G401.6 (cell line): ENCODE results near the gene SRD5A3.

Source experiments
- FAIRE-seq: peaks from 2 replicates; lab custom pipeline; 2012; peaks lifted over from hg19 to GRCh38; lab: Jason Lieb, UNC

SRD5A3 gene

DNA sequence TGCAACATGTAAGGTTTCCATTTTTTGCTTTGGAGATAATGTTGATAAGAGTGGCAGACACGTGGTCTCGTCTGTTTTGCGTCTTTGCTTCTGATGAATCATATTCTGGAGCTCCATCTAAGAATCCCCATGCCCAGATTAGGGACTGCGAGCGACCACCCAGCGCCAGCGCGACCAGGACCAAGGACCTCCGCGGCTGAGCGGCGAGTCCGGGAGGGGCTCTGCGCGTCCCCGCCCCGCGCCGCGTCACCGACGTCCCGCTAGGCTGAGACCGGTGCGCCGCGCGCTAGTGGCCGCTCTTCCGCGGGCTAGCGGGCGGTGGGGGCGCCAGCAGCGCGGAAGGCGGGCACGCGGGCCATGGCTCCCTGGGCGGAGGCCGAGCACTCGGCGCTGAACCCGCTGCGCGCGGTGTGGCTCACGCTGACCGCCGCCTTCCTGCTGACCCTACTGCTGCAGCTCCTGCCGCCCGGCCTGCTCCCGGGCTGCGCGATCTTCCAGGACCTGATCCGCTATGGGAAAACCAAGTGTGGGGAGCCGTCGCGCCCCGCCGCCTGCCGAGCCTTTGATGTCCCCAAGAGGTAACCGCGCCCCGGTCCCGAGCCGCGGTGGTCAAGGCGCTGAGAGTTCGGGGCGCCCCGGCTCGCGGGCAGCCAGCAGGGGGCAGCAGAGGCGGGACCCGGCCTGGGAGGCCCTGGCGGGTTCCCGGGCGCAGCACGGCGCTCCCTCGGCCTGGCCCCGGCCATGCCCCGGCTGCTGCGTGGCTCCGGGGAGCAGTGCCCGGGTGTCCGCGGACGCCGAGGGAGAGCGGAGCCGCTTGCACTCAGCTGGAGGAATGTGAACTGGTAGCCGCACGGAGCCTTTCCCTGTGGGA, at the start of gene SRD5A3:
Gene SRD5A3 (plus strand): TSS at position 263 of the 871 bp plus-strand sequence. CDS start 95 bp downstream, at position 358.
- FAIRE-seq, result no peak

DNA sequence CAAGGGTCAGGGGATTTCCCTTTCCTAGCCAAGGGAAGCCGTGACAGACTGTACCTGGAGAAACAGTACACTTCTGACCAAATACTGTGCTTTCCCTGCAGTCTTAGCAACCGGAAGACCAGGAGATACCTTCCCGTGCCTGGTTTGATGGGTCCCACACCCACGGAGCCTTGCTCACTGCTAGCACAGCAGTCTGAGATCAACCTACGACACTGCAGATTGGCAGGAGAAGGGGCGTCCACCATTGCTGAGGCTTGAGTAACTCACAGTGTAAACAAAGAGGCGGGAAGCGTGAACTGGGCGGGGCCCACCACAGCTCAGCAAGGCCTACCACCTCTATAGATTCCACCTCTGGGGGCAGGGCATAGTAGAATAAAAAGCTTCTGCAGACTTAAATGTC, 48.7 kb upstream of the SRD5A3 start:
- FAIRE-seq, result no peak

DNA sequence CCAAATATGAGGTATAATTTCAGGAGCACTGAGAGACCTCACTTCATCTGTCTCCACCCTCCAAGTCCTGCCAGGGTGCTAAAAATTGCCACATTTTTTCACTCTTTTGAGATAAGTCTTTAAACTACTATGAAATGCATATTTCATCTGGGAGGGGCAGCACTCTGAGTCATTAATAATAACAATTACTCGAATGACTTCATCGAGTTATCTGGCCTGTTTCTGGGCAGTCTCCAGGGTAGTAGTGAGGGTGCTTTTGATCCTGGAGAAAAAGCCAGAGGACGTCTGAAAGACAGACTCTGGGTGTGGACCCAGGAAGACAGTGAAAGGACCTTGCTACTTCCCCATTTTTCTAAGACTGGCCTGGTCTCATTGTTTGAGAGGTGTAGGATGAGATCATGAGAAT, 42.3 kb upstream of the SRD5A3 start:
- no peak for FAIRE-seq

DNA sequence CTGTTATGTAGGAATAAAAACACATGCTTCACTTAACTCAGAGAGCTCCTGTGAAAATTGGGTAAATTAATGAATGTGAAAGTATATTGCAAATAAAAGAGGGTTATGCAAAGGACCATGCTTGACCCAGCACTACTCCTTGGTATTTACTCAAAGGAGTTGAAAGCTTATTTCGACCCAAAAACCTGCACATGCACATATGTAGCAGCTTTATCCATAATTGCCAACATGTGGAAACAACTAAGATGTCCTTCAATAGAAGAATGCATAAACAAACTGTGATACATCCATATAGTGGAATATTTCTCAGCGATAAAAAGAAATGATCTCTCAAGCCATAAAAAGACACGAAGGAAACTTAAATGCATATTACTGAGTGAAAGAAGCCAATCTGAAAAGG, 41.7 kb upstream of the SRD5A3 start:
- no peak for FAIRE-seq

DNA sequence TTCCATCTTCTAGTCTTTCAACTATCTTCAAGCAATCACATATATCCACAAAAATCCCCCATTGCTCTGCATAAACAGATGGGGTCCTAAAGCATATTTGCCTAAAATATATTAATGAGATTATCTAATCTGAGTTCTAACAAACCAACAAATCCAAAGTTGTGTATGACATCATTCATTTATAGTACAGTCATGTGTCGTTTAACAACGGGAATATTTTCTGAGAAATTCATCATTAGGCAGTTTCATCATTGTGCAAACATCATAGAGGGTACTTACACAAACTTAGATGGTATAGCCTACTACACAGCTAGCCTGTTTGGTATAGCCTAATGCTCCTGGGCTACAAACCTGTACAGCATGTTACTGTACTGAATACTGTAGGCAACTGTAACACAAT, 38.0 kb upstream of the SRD5A3 start:
- FAIRE-seq, result no peak

DNA sequence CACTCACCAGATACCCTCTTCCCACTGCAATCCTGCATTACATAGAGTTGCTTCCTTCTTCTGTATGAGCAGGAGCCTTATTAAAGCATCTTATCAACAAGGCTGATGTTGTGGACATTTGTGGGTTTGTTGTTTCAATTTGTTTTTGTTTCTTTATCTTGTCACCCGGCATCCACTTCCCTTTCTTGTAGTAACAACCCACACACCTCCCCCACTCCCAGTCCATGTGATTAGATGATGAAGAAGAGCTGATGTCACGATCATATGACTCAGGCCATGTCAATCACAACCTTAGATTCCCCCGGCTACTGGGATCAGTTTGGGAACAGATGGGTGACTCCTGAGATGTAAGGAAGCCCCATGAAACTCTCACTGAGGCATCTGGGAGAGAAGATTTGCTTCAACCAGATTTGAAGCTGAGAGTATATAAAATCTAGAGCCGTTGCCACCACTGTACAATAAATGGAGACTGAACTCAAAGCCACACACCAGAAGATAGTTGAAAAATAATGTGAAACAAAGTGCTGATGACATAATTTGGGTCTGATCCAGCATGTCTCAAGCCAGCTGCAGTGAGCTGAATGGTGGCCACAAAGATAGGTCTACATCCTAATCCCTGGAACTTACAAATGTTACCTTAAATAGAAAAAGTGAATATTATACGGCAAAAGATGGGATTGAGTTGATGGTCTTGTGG, 34.1 kb upstream of the SRD5A3 start:
- no peak for FAIRE-seq

DNA sequence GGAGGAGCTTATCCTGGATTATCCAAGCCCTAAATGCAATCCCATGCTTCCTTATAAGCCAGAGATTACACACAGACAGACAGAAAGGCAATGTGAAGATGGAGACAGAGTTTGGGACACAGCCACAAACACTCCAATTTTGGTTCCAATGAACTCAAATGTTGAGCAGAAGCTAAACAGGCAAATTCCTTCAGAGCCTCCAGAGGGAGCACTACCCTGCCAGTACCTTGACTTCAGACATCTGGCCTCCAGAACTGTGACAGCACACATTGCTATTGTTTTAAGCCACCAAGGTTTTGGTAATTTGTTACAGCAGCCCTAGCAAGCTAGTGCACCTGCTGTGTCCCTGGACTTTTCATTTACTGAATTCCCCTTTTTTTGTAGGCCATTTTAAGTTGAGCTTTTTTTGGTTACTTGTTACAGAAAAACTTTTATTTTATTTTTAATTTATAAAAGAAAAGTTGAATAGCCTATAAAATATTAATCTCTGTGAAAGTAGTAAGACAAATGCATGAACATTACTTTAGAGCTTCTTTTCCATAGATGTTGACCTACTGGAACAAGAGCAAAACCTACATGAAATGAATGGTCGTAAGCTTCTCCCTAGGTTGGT, 33.4 kb upstream of the SRD5A3 start:
- FAIRE-seq, result no peak

DNA sequence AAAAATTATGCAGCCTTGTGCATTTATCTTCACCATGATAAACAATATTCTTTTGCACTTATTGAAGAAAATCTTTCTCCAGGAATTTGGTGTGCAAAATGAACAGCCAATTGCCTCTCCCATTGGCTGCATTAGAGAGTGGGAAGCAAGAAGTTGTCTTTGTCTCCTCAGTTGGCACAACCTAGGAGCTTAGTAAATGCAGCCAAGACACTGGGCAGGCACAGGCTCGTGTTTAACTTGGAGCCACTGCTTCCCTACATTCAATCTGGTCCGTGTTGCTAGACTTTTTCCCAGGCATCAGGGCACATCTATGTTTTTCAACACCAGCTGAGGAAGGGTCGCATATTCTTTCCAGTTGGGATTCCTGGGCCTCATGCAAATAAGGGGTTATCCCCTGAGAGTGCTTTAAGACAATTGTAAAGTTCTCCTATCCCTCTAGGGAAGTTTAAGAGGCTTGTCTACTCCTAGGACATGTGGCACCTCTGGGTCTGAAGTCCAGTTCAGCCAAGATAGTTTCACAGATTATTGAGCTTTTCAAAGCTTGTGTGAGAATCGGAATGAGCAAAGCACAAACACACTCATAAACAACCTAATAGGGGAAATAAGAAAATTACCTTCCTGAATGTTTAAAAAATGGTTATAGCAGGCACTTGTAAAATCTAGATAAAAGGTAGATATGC, 31.8 kb upstream of the SRD5A3 start:
- no peak for FAIRE-seq

DNA sequence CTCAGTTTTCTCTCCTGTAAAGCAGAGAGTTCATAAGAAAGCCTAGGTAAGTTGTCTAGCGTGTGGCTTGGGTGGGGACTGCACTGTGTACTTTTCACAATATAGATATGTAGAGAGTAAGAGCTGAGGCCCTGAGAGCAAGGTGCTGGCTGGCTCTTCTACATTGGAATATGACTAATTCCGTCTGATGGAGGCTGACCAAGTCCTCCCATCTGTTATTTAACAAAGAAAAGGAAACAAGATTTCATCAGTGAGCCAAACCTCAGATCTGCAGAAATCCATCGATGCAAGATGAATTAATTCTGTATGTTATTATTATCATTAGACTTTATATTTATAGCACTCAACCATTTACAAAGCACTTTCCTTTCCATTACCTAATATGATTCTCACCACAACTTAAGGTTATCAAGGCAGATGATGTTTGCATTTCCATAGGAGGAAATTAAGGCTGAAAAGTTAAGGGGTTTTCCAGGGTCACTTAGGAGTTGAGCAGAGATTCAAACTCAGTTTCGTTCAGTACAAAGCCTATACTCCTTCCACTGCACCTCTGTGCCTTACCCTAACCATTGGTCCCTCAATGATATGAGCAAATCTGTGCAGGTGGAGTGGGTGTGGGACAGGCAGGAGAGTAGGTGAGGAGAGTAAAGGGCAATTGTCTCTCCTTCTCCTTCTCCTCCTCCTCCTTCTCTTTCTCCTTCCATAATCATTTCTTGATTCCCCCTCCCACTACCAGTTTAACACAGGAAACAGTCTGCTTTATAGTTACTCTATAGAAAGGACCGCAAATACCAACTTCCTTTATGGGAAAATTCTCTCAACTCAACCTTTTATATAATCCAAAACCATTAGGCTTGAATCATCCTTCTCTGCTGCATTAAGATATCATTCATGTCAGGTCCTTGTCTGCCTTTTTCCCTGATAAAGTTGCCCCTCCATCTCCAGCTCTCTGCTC, 27.6 kb upstream of the SRD5A3 start:
- FAIRE-seq, result no peak

DNA sequence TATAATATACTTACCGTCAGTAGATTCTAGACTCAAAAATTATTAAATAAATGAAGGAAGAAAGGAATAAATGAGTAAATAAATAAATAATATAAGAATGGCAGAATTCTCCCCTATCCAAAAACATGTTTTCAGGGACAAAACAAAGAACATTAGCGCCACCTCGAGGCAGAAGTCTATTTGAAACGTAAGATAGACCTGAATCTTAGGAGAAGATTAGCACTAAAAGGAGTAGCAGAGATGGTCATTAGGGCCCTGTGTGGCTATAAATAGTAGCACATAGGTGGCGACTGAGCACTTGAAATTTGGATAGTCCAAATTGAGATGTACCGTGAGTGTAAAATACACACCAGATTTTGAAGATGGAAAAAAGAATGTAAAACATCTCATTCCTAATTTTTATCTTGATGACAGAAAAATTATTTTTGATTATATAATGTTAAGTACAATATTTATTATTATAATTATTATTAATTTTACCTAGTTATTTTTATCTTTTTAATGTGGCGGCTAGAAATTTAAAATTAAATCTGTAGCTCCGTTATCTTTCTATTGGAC, 24.3 kb upstream of the SRD5A3 start:
- FAIRE-seq, result peak; percentile 97

DNA sequence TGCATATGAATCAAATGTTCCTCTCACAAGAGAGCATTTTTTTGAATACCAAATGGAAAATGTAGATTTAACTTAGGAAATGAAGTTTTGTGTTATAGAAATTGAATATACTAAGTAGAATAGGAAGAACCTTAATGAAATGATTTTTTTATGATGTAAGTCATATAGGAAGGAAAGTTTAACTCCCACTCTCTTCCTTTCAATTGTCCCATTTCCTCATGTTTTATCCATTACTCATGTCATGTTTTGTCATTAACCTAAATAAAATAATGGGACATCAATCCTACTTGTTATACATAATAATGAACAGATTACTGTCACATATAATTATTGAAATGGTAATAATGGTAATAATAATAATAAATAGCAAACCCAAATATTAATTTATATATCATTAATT, 22.7 kb upstream of the SRD5A3 start:
- FAIRE-seq, result no peak

DNA sequence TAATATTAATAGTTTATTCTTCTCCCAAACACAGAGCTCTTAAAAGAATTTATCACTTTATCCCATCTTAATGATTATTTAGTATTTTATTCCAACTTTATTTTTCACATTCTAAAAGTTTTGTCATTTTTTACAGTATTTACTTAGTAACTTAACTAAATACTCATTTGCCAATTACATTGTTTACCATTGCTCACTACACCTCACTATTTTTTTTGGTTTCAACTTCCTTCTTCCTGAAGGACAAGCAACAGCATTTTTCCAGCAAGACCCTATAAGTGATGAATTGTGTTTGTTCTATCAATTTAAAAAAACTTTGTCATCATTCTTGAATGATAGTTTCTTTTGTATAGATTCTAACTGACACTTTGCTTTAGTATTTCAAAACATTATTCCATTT, 19.4 kb upstream of the SRD5A3 start:
- FAIRE-seq, result no peak

DNA sequence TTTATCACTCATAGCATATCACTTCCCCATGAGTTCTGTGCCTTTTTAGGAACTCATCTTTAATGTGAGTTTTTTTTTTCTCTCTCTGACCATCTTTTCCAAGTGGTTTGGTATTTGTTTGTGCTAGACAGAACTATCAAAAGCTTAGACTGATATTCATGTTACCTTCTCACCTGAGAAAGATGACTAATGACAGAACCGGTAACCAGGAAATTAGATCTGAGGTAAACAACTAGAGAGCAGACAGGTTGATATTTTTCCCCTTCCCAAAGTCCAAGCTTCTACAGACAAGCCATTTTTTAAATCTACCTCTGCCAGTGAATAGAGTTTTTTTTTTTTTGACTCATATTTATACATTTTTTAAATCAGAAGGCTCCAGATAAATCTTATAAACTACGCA, 17.0 kb upstream of the SRD5A3 start:
- no peak for FAIRE-seq

DNA sequence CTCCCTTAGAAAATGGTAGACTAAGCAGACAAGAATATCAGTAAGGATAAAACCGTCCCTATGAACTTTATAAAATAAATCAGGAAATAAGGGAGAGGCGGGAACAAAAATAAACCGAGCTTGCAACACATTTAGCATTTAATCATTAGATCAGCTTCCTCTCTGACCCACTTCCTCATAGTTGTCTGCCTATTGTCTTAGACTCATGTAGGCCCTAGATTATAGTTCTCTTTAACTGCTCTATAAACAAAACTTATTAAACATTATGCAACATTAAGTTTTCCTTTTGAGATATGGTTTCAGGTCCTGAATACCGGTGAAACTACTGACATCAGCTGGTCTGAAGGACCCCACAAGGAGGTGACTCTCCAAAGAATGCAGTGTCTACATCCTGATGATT, 15.8 kb upstream of the SRD5A3 start:
- no peak for FAIRE-seq

DNA sequence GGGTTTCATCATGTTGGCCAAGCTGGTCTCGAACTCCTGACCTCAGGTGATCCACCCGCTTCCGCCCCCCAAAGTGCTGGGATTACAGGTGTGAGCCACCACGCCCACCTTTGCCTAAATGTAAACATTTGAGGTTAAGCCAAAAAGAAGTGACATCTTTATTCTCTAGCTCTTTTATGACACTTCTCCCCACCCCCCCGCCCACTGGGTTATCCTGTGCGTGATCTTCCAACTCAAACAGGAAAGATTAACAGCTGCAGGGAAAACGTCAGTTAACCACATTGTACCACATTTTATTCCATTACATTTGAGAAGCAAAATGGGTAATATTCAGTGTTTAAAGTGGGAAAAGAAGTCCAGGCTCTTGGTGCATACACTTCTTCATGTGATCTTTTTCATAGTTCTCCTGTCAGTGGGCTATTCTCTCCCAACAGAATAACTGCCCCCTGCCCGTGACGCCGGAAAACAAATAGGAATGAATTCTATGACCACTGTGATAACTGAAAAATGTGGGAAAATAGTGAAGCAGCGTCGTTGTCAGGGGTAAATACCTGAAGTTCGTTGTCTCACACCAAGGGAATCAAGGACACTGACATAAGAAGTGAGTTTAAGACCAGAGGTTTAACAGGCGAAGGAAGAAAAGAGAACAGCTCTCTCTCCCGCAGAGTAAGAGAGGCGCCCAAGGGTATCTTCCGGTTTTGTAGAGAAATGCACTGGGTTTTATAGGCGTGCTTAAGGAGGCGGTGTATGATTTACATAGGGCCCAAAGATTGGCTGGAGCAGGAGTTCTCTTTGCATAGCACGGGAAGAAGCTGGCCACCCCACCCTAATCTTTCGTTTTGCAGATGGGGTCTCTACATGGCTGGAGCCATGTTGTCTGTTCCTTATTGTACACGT, 9.7 kb upstream of the SRD5A3 start:
- FAIRE-seq, result no peak

DNA sequence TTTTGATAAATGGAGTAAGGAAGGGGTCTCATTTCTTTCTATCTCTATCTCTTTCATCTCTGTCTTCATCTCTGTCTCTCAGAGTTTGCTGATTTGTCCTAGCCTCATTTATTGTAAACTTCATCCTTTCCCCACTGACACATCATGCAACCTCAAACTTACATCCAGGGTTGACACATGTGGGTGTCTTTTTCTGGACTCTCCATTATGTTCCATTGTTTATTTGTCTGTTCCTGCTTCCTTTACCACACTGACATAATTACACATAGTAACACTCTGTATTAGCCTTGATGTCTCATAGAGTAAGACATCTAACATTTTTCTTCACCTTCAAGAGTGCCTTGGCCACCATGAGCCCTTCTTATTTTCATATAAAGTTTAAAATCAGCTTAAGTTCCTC, 8.1 kb upstream of the SRD5A3 start:
- FAIRE-seq, result no peak

DNA sequence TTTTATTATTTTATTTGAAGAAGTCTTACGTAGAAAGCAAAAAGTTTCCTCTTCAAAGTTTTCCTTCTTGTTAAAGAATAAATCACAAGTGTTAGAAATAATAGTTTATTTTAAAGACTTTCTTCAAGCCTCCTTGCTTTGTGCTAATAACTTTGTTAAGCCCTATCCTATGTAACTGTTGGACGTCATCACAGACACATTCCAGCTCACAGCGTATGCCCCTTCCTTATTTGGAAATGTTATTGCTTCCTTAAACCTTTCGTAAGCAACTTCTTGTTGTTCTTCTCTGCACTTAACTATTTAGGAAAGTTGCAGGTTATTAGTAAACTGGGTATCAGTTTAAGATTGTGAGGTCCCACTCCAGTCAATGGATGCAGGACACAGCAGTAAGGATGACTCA, 7.6 kb upstream of the SRD5A3 start:
- FAIRE-seq, result no peak

DNA sequence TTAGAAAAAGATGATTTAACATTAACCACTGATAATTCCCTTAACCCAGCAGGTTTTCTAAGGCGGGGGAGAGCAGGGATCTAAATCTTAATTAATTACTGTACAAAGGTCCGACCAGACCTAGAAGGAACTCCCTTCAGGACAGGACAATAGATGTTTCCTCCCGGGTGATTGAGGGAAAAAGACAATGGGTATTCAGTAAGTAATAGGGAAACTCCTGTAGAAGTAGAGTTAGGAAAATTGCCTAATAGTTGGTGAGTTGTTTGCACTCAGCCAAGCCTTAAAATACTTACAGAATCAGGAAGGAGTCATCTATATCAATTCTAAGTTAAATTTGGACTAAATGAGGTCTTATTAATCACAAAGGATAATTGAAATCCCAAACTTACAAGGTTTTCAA, 5.8 kb upstream of the SRD5A3 start:
- FAIRE-seq, result no peak

DNA sequence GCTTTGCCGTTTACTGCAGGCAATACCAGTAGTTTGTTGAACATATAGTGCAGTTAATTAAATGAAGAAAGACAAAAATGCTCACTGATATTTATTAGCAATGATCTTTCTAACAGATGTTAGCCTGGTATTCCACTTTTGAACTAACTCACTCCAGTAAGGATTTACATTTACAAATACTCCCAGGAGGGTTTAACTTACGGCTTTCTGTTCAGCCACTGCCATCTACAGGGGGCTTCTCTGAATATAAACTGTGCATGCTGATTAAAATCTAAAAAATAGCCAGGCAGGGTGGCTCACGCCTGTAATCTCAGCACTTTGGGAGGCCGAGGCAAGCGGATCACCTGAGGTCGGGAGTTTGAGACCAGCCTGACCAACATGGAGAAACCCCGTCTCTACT, 2.2 kb upstream of the SRD5A3 start:
- FAIRE-seq, result no peak

DNA sequence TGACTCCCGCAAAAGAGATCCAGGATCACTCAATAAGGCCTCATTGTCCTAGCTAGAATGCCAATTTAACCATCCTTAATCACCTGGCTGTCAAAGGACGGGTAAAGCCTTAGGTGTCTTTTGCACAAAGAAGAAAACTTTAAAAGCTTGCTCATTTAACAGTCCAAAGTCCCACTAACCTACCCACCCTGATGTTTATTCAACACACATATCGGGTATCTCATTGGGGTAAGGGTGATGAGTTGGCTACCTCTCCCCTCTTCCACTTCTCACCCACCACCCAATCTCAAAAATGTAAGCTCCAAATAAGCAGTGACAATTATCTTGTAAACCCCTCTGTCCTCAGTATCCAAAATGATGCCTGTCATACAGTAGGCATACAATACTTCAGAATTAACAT, 988 bp upstream of the SRD5A3 start:
- FAIRE-seq, result no peak
